HL-60 (cell line): Measurements from ENCODE around the gene CTNNAL1.

Source experiments
- DNase-seq, 2 experiments: peaks; one replicate each; pipeline ENCODE4 v3.0.0-alpha.2; 2010 to 2020; ENCODE audit warnings: low read depth in 1 of 2, low spot score in 1 of 2
- H3K27ac ChIP-seq: fragments of 250-450 bp; sonication (Bioruptor Pico); replicated peaks from 2 replicates; pipeline ENCODE4 v1.5.1; 2020; ENCODE audit warnings: mild to moderate bottlenecking, moderate library complexity
- H3K27me3 ChIP-seq: fragments of 250-450 bp; sonication (Bioruptor Pico); 2 replicates; pipeline ENCODE4 v1.5.1; 2021; ENCODE audit warnings: mild to moderate bottlenecking, moderate library complexity; ENCODE audit not compliant: insufficient read depth, poor library complexity, severe bottlenecking
- H3K4me3 ChIP-seq: replicated peaks from 2 replicates; pipeline ENCODE4 v1.5.1; 2011; ENCODE audit warnings: mild to moderate bottlenecking, control low read depth, low read length; ENCODE audit not compliant: insufficient read depth
- GABPA ChIP-seq: IDR thresholded peaks from 2 replicates; pipeline ENCODE4 v1.6.1; 2012; ENCODE audit warnings: low read depth
- POLR2AphosphoS5 ChIP-seq: IDR thresholded peaks from 2 replicates; pipeline ENCODE4 v1.6.1; 2012; ENCODE audit warnings: low read depth
- REST ChIP-seq: IDR thresholded peaks from 2 replicates; pipeline ENCODE4 v1.6.1; 2012; ENCODE audit warnings: low read depth; ENCODE audit not compliant: insufficient replicate concordance
- SPI1 ChIP-seq: IDR thresholded peaks from 2 replicates; pipeline ENCODE4 v1.6.1; 2012; ENCODE audit warnings: low read depth, mild to moderate bottlenecking, borderline replicate concordance
- TF ChIP-seq, protein P1 (sequence below): IDR thresholded peaks from one replicate; pipeline ENCODE4 v1.5.1; 2011; ENCODE audit warnings: low read length, control low read depth, inconsistent platforms; ENCODE audit not compliant: insufficient read depth

CTNNAL1 gene

DNA sequence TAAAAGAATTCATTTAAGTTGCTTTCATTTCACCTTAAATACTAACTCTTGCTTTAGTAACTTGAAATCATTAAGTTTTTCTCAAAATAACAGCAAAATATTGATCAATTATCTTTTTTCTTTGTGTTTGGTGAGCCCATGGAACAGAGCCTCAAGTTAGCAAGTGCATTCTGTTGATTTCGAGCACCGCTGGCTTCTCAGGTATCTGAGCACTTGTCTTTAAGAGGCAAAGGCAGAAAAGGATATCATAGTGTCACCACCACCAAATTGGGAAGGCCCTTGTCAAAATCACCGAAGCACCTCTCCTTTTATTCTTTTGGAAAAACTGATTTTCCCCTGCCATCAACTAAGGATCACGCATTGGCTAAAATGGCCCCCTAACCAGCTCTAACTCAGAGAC, 17.1 kb upstream of the CTNNAL1 start:
- DNase-seq = no peak
- TF ChIP-seq REST = no peak
- no peak overlapping the region for H3K27ac ChIP-seq

DNA sequence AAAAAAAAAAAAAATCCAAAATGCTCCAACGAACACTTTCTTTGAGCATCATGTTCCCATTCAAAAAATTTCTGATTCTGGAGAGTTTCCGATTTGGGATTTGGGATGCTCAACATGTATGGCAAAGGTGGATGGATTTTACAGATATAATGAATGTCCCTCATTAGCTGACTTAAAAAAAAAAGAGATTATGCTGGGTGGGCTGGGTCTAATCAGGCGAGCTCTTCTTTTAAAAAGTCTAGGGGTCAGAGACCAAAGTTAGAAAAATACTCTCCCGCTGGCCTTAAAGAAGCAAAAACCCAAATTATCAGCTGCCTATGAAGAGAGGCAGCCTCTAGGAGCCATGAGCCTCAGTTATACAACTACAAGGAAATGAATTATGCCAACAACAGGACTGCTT, 15.2 kb upstream of the CTNNAL1 start:
- Histone ChIP-seq H3K4me3 (no peak overlapping the region), H3K27ac (no peak overlapping the region), H3K27me3 (no peaks in the 10 kb centered on the region)
- TF ChIP-seq POLR2AphosphoS5 = no peak
- no peak for TF ChIP-seq REST
- TF ChIP-seq, protein P1, sequence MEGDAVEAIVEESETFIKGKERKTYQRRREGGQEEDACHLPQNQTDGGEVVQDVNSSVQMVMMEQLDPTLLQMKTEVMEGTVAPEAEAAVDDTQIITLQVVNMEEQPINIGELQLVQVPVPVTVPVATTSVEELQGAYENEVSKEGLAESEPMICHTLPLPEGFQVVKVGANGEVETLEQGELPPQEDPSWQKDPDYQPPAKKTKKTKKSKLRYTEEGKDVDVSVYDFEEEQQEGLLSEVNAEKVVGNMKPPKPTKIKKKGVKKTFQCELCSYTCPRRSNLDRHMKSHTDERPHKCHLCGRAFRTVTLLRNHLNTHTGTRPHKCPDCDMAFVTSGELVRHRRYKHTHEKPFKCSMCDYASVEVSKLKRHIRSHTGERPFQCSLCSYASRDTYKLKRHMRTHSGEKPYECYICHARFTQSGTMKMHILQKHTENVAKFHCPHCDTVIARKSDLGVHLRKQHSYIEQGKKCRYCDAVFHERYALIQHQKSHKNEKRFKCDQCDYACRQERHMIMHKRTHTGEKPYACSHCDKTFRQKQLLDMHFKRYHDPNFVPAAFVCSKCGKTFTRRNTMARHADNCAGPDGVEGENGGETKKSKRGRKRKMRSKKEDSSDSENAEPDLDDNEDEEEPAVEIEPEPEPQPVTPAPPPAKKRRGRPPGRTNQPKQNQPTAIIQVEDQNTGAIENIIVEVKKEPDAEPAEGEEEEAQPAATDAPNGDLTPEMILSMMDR = no peak
- no peak for TF ChIP-seq GABPA
- no peak for TF ChIP-seq SPI1
- DNase-seq = no peak

More for the DNA sequence above, 17.1 kb upstream of the CTNNAL1 start:
- Histone ChIP-seq H3K27me3 (no peaks in the 10 kb centered on the region), H3K4me3 (no peak overlapping the region)

DNA sequence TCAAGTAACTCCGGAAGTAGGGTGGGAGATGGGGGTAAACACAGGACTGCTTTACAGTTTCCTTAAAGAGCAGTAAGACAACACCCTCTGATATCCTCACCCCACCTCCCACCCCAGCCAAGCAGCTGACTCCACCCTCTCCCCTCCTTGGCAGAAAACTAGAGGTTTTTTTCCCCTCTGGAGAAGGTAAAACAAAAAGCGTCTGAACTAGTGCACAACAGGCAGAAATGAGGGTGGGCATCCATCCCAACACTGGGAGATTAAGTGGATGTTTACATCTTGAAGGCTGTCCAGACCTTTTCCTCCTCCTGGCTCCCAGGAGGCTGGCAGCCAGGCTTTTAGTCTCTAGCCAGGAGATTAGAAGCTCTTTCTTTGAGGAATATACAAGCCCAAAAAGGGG, 13.9 kb upstream of the CTNNAL1 start:
- no peak for DNase-seq
- no peak overlapping the region for H3K27ac ChIP-seq
- H3K27me3 ChIP-seq = no peaks in the 10 kb centered on the region
- no peak overlapping the region for H3K4me3 ChIP-seq
- no peak for TF ChIP-seq SPI1
- no peak for TF ChIP-seq REST
- TF ChIP-seq, protein P1 = no peak
- no peak for TF ChIP-seq GABPA
- TF ChIP-seq POLR2AphosphoS5 = no peak

GRCh38 chr9:109026306-109026705, 13.0 kb upstream of the CTNNAL1 start:
- Histone ChIP-seq H3K4me3 (no peak overlapping the region), H3K27ac (no peak overlapping the region), H3K27me3 (no peaks in the 10 kb centered on the region)
- TF ChIP-seq SPI1 (no peak), GABPA (no peak), REST (no peak), POLR2AphosphoS5 (no peak)
- TF ChIP-seq, protein P1 = no peak
- no peak for DNase-seq
